ENCODE measurements around the gene TMEM120B. TPM values are rescaled to one million over a fixed set of nuclear protein-coding genes. Genes with fewer than 3 reads are reported as not detected.
A peak's percentile ranks its signal among the peaks of the same experiment; 100 is the strongest.

Gene TMEM120B
- total RNA-seq, 1 experiment from 2014 or later: 14.2 TPM

DNA sequence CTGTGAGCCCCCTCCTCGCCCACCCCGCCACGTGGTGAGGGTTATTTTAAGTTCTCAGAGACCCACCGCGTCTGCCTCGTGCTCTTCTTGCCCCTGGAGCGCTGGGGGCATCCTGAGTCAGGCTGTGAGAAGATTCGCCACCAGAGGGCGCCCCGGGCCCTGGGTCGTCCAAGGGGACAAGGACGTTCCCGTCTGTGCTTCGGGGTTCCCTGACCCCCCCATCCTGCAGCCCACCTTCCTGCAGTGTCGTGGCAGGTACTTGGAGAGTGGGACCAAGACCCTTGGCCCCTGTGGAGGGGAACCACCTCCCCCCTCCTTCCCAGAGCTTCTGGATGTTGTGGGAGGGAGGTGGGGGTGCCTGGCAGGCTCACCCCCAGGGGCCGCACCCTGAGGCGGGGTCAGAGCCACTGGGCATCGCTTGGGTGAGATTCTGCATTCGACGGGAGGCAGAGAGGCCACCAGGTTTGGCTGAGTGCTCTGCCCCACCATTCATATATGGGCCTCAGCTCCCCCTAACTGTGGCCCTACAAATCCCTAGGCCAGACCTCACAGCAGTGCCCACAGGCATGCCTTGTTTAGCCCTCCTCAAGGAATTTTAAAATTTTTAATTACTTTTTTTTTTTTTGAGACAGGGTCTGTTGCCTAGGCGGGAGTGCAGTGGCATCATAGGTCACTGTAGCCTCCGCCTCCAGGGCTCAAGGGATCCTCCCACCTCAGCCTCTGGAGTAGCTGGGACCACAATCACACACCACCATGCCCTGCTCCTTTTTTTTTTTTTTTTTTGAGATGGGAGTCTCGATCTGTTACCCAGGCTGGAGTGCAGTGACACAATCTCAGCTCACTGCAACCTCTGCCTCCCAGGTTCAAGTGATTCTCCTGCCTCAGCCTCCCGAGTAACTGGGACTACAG, 63.9 kb downstream of the TMEM120B start:
- BruUV-seq (replicated peaks): no TSS peak
- TF ChIP-seq, protein P1, sequence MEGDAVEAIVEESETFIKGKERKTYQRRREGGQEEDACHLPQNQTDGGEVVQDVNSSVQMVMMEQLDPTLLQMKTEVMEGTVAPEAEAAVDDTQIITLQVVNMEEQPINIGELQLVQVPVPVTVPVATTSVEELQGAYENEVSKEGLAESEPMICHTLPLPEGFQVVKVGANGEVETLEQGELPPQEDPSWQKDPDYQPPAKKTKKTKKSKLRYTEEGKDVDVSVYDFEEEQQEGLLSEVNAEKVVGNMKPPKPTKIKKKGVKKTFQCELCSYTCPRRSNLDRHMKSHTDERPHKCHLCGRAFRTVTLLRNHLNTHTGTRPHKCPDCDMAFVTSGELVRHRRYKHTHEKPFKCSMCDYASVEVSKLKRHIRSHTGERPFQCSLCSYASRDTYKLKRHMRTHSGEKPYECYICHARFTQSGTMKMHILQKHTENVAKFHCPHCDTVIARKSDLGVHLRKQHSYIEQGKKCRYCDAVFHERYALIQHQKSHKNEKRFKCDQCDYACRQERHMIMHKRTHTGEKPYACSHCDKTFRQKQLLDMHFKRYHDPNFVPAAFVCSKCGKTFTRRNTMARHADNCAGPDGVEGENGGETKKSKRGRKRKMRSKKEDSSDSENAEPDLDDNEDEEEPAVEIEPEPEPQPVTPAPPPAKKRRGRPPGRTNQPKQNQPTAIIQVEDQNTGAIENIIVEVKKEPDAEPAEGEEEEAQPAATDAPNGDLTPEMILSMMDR (IDR thresholded peaks at IDR 0.05; ENCODE audit: unreplicated experiment): peak; percentile 83
- POLR2A ChIA-PET: interaction anchor here (0.7 to 1.0 kb wide), 3 partner anchors 17 to 140 kb away, joined by 3 to 7 read pairs (median 3); partner anchors contain the start of gene RHOF
- Mint-ChIP-seq H3K9me3 (ENCODE audit: unreplicated experiment) (no peaks in the 10 kb centered on the region), H3K36me3 (ENCODE audit: insufficient read depth, unreplicated experiment) (peaks cover 21% of the 10 kb centered on the region), H3K27me3 (ENCODE audit: insufficient read depth, unreplicated experiment) (no peaks in the 10 kb centered on the region), H3K4me3 (ENCODE audit: unreplicated experiment) (no peak overlapping the region), H3K4me1 (ENCODE audit: insufficient read depth, unreplicated experiment) (peaks cover 5% of the 10 kb centered on the region), H3K27ac (ENCODE audit: low read depth, unreplicated experiment) (no peak overlapping the region)
- intact Hi-C loops (cut with micrococcal nuclease): loop anchor here (1.0 kb wide), 1 partner anchor 18 kb away; no protein-coding TSS in a partner anchor
- peak; percentile 72 for DNase-seq (ENCODE audit: unreplicated experiment)
- CTCF ChIA-PET: interaction anchor here (0.6 to 17.2 kb wide), 22 partner anchors 8 to 746 kb away, joined by 3 to 301 read pairs (median 3); partner anchors contain the start of genes PSMD9 and RHOF

GRCh38 chr12:121778567-121779421, 66.2 kb downstream of the TMEM120B start:
- Mint-ChIP-seq H3K27me3 (ENCODE audit: insufficient read depth, unreplicated experiment) (no peaks in the 10 kb centered on the region), H3K4me1 (ENCODE audit: insufficient read depth, unreplicated experiment) (peaks cover 10% of the 10 kb centered on the region), H3K36me3 (ENCODE audit: insufficient read depth, unreplicated experiment) (peaks cover 21% of the 10 kb centered on the region), H3K4me3 (ENCODE audit: unreplicated experiment) (no peak overlapping the region), H3K9me3 (ENCODE audit: unreplicated experiment) (no peaks in the 10 kb centered on the region), H3K27ac (ENCODE audit: low read depth, unreplicated experiment) (no peak overlapping the region)
- ChIA-PET POLR2A (interaction anchor here (0.7 to 1.6 kb wide), 3 partner anchors 7 to 67 kb away, joined by 3 to 5 read pairs (median 4); no protein-coding TSS in a partner anchor), CTCF (interaction anchor here (0.6 to 17.2 kb wide), 4 partner anchors 16 to 182 kb away, joined by 3 to 301 read pairs (median 3); partner anchors contain the start of gene RHOF)
- intact Hi-C loops (cut with micrococcal nuclease): no loop called here
- TF ChIP-seq, protein P1 (IDR thresholded peaks at IDR 0.05; ENCODE audit: unreplicated experiment): no peak
- no TSS peak for BruUV-seq (replicated peaks)
- DNase-seq (ENCODE audit: unreplicated experiment): no peak

GRCh38 chr12:121779422-121779895, 66.9 kb downstream of the TMEM120B start:
- Mint-ChIP-seq H3K9me3 (ENCODE audit: unreplicated experiment) (no peaks in the 10 kb centered on the region), H3K4me1 (ENCODE audit: insufficient read depth, unreplicated experiment) (peaks cover 15% of the 10 kb centered on the region), H3K27me3 (ENCODE audit: insufficient read depth, unreplicated experiment) (no peaks in the 10 kb centered on the region), H3K36me3 (ENCODE audit: insufficient read depth, unreplicated experiment) (peaks cover 21% of the 10 kb centered on the region), H3K27ac (ENCODE audit: low read depth, unreplicated experiment) (no peak overlapping the region), H3K4me3 (ENCODE audit: unreplicated experiment) (no peak overlapping the region)
- POLR2A ChIA-PET: interaction anchor here (0.7 to 1.6 kb wide), 2 partner anchors 30 to 67 kb away, joined by 3 to 4 read pairs; no protein-coding TSS in a partner anchor
- no peak for DNase-seq (ENCODE audit: unreplicated experiment)
- TF ChIP-seq, protein P1 (IDR thresholded peaks at IDR 0.05; ENCODE audit: unreplicated experiment): no peak
- CTCF ChIA-PET: interaction anchor here (17.2 kb wide), 1 partner anchor 15 kb away, joined by 301 read pairs; the partner anchor contains the start of gene RHOF
- BruUV-seq (replicated peaks): no TSS peak
- intact Hi-C loops (cut with micrococcal nuclease): no loop called here
